Liver (tissue), 9 donors: ENCODE data around the gene OR11H1. TPM values are rescaled to one million over a fixed set of nuclear protein-coding genes. Genes with fewer than 3 reads are reported as not detected.
"Not testable (repeated sequence)": the region's sequence is repeated elsewhere in the genome, so short reads cannot be mapped to it uniquely, and the experiment has no call there.

Experiments
- DNase-seq: peaks from one replicate; pipeline ENCODE4 v3.0.0-alpha.2; 2017; ENCODE audit warnings: low spot score
- H3K27ac ChIP-seq, 2 donors: one replicate each; pipeline ENCODE4 v1.7.0; 2013; ENCODE audit warnings: inconsistent platforms in 2 of 2, low read length in 2 of 2, control low read depth in 1 of 2, low read depth in 1 of 2, mild to moderate bottlenecking in 1 of 2
- H3K27me3 ChIP-seq, 4 donors: one replicate each; pipeline versions ENCODE4 v1.6.1 to v1.7.0; 2013; ENCODE audit warnings: low read length in 3 of 4, inconsistent platforms in 1 of 4, mild to moderate bottlenecking in 1 of 4, moderate library complexity in 1 of 4; ENCODE audit not compliant: control insufficient read depth in 4 of 4, insufficient read depth in 4 of 4
- H3K36me3 ChIP-seq, 4 donors: one replicate each; pipeline versions ENCODE4 v1.6.1 to v1.7.0; 2013; ENCODE audit warnings: low read length in 3 of 4, mild to moderate bottlenecking in 3 of 4, low read depth in 1 of 4, moderate library complexity in 1 of 4; ENCODE audit not compliant: control insufficient read depth in 4 of 4, insufficient read depth in 3 of 4
- H3K4me1 ChIP-seq, 4 donors: one replicate each; pipeline versions ENCODE4 v1.6.1 to v1.7.0; 2013; ENCODE audit warnings: low read length in 3 of 4, mild to moderate bottlenecking in 3 of 4, moderate library complexity in 1 of 4; ENCODE audit not compliant: control insufficient read depth in 4 of 4, insufficient read depth in 4 of 4
- H3K4me3 ChIP-seq, 3 donors: one replicate each; pipeline versions ENCODE4 v1.6.1 to v1.7.0; 2013; ENCODE audit warnings: low read length in 3 of 3, control low read depth in 1 of 3, low read depth in 1 of 3, mild to moderate bottlenecking in 1 of 3
- H3K9ac ChIP-seq, 2 donors: one replicate each; pipeline ENCODE4 v1.7.0; 2013; ENCODE audit warnings: low read length in 2 of 2, mild to moderate bottlenecking in 2 of 2, moderate library complexity in 2 of 2, control low read depth in 1 of 2, low read depth in 1 of 2
- H3K9me3 ChIP-seq, 4 donors: one replicate each; pipeline versions ENCODE4 v1.6.1 to v1.7.0; 2013; ENCODE audit warnings: low read length in 3 of 4; ENCODE audit not compliant: control insufficient read depth in 4 of 4
- WGBS: extraction: QIAGEN DNeasy Blood & Tissue Kit; methylation state at CpG from one replicate; pipeline ENCODE4 v1.1.7; 2013; 5-methylcytosine and 5-hydroxymethylcytosine counted together
- polyA plus RNA-seq, 2 donors: library from polyadenylated mRNA; stranded (reverse) in 1 of 2; unstranded in 1 of 2; fragments of 200-250 nt in 1 of 2; fragments of >200 nt in 1 of 2; fragmentation: Nextera tagmentation in 1 of 2; extraction: Ambion mirVana in 1 of 2; gene quantifications; one replicate each; pipeline versions ENCODE4 v1.2.1 to v1.2.3, GENCODE V29; 2013 to 2015
- total RNA-seq, 2 donors: library from RNA; depleted of rRNA; stranded (reverse); fragments of >200 nt; gene quantifications; one replicate each; pipeline ENCODE4 v1.2.3, GENCODE V29; 2014
- donor health status: healthy.
- donor health status: healthy.
- donor health status: healthy.
- donor health status: healthy.
- donor health status: healthy.

The OR11H1 gene, protein sequence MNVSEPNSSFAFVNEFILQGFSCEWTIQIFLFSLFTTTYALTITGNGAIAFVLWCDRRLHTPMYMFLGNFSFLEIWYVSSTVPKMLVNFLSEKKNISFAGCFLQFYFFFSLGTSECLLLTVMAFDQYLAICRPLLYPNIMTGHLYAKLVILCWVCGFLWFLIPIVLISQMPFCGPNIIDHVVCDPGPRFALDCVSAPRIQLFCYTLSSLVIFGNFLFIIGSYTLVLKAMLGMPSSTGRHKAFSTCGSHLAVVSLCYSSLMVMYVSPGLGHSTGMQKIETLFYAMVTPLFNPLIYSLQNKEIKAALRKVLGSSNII
- not detected for total RNA-seq
- polyA plus RNA-seq: not detected

DNA sequence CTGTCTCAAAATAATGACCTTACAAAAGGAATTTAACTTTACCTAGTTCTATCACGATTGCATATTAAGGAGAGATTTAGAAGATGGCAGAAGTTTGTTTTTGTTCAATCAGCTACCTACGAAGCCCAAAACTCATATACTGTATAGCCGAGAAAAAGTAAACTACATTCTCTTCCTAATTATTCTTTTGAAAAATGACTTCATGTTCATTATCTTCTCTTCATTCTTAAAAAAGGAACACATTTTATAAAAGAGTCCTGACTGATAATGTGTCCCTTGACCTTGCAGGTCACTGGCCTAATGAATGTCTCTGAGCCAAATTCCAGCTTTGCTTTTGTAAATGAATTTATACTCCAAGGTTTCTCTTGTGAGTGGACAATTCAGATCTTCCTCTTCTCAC lies at the start of gene OR11H1:
Gene OR11H1 (plus strand): TSS at position 301 of the 400 bp plus-strand sequence. CDS start 0 bp downstream, at position 301.
- H3K36me3 ChIP-seq, H3K27me3 ChIP-seq, H3K27ac ChIP-seq, DNase-seq, H3K9me3 ChIP-seq, H3K9ac ChIP-seq, H3K4me1 ChIP-seq, H3K4me3 ChIP-seq: not testable (repeated sequence)
- no CpG with 5 or more reads among the region's 3 CpGs for WGBS

DNA sequence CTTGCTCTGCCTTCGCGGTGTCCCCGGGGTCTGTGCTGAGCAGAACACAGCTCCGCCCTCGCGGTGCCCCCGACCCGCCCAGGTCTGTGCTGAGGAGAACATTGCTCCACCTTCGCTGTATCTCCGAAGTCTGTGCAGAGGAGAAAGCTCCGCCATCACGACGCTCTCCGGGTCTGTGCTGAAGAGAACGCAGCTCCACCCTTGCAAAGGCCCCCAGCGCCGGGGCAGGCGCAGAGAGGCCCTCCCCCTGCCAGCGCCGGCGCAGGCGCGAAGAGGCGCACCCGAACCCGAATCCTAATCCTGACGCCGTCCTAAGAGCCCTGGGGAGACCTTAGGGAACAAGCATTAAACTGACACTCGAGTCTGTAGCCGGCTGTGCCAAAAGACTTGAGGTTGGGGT lies 18.0 kb upstream of the OR11H1 start:
- H3K4me1 ChIP-seq, H3K9me3 ChIP-seq, DNase-seq, H3K27me3 ChIP-seq, H3K9ac ChIP-seq, H3K27ac ChIP-seq, H3K4me3 ChIP-seq, H3K36me3 ChIP-seq: not testable (repeated sequence)
- WGBS: 65% methylated on average over 19 of the region's 30 CpGs

DNA sequence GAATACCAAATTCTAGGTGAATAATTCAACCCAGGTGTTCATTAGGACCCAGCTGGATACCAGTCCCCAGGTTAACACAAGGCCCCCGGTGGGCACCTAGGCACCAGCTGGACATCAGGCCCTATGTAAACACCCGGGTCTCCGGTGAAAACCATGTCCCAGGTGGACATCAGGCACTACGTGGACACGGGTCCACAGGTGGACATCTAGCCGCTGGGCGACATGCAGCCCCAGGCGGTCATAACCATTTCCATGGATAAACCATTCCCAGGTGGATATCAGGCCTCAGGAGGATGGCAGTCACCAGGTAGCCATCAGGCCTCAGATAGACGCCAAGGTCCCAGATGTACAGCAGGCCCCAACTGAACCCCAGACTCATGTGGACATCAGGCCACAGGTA lies 12.1 kb upstream of the OR11H1 start:
- not testable (repeated sequence) for DNase-seq, H3K9ac ChIP-seq, H3K27ac ChIP-seq, H3K36me3 ChIP-seq, H3K27me3 ChIP-seq, H3K4me1 ChIP-seq, H3K4me3 ChIP-seq, H3K9me3 ChIP-seq
- 92% methylated on average over 9 of the region's 9 CpGs for whole genome bisulfite sequencing

DNA sequence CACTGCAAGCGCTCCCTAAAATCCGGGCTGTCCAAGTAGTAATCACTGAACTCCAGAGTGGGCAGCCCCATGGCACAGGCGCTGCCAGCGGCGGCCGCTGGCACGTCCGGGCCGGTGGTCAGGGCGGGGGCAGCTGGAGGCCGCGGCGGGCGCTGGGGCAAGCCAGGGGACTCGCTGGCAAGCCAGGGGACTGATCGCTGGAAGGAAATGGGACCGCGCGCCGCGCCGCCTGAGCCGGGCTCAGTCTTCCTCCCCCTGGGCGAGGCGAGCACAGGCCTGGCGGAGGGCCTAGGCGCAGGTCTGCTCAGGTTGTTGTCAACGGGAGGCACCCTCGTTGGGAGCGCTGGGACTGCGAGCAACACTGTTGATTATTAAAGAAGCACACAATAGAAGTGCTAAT lies 25.8 kb downstream of the OR11H1 start:
- H3K36me3 ChIP-seq, H3K27me3 ChIP-seq, H3K4me1 ChIP-seq, H3K9ac ChIP-seq, H3K4me3 ChIP-seq, H3K9me3 ChIP-seq, H3K27ac ChIP-seq: not testable (repeated sequence)
- WGBS: 60% methylated on average over 16 of the region's 31 CpGs
- peak; percentile 1 for DNase-seq

DNA sequence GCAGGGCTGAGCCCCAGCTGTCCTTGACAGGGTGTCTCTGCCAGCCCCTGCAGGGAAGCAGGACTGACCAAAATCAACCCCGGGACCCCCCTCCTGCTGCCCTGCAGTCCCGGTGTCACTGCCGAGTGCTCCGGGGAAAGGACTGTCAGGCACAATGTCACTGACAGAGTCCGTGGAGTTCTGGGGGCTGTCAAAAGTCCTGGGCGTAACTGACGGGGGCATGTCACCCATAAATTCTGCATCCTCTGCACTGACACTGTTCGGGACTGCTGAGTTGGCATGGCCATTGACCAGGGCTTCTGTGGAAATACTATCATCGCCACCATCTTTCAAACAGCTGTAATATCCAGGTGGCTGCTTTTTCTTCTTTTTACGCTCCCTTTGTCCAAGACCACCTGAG lies 35.5 kb downstream of the OR11H1 start:
- not testable (repeated sequence) for DNase-seq, H3K9me3 ChIP-seq, H3K27ac ChIP-seq, H3K27me3 ChIP-seq, H3K36me3 ChIP-seq, H3K9ac ChIP-seq, H3K4me1 ChIP-seq, H3K4me3 ChIP-seq
- WGBS: 81% methylated on average over 5 of the region's 10 CpGs

DNA sequence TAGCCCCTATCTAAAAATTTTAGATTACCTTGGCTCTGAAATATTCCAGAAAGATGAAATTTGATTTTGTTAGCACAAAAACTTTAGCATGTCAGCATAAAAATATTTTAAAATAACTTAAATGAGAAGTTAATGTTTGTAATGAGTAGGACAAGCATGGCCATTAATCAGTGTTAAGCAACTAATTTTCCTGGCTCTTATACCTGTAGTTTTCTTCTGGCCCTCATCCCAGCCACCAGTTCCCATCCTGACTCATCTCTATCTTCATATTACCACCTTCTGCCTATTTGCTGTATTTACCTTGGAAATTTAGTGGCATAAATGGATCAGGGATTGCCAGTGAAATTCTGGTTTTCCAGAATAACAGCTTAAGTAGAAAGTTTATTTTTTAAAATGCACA lies 37.1 kb downstream of the OR11H1 start:
- not testable (repeated sequence) for H3K4me1 ChIP-seq, H3K9me3 ChIP-seq, H3K36me3 ChIP-seq, H3K27ac ChIP-seq, DNase-seq, H3K27me3 ChIP-seq, H3K9ac ChIP-seq, H3K4me3 ChIP-seq

Other genes with a start within 250 kb of the OR11H1 start
- not detected for gene POTEH, start 161.8 kb downstream of the OR11H1 start, total RNA-seq
- gene POTEH, start 161.8 kb downstream of the OR11H1 start, polyA plus RNA-seq: not detected